Transverse colon (tissue), 4 donors: ENCODE results near the gene JMJD1C. TPM values are rescaled to one million over a fixed set of nuclear protein-coding genes. Genes with fewer than 3 reads are reported as not detected.

Experiments
- DNase-seq: peaks from one replicate; pipeline ENCODE4 v3.0.0-alpha.2; 2019
- H3K27ac ChIP-seq, 4 donors: fragments of 200-600 bp; sonication (generic); 2 replicates each; pipeline ENCODE4 v1.5.1; 2016 to 2018; ENCODE audit warnings: inconsistent platforms in 4 of 4
- H3K27me3 ChIP-seq: fragments of 200-600 bp; sonication (generic); 2 replicates; pipeline ENCODE4 v1.5.1; 2017; ENCODE audit warnings: inconsistent platforms
- H3K36me3 ChIP-seq, 4 donors: fragments of 200-600 bp; sonication (generic); 2 replicates each; pipeline ENCODE4 v1.5.1; 2017 to 2019; ENCODE audit warnings: inconsistent platforms in 4 of 4
- H3K4me1 ChIP-seq, 4 donors: fragments of 200-600 bp; sonication (generic); 2 replicates each; pipeline ENCODE4 v1.5.1; 2017 to 2020; ENCODE audit warnings: inconsistent platforms in 4 of 4
- H3K4me3 ChIP-seq, 4 donors: fragments of 200-600 bp; sonication (generic); 1 replicate in 1 of 4; 2 replicates in 3 of 4; pipeline versions ENCODE4 v1.5.1 to v1.6.1; 2017 to 2019; ENCODE audit warnings: inconsistent platforms in 4 of 4
- H3K9me3 ChIP-seq, 2 donors: fragments of 200-600 bp; sonication (generic); 2 replicates each; pipeline ENCODE4 v1.5.1; 2017 to 2019; ENCODE audit warnings: inconsistent platforms in 2 of 2
- EP300 ChIP-seq: sonication (generic); formaldehyde crosslinking; IDR thresholded peaks from one replicate; pipeline ENCODE4 v1.6.1; 2017; ENCODE audit warnings: antibody characterized with exemption, low read depth
- POLR2A ChIP-seq: fragments of 450-650 bp; IDR thresholded peaks from one replicate; pipeline ENCODE4 v1.6.1; 2016; ENCODE audit warnings: antibody characterized with exemption, mild to moderate bottlenecking, moderate library complexity
- POLR2AphosphoS5 ChIP-seq, 3 donors: sonication (generic); formaldehyde crosslinking; IDR thresholded peaks; one replicate each; pipeline ENCODE4 v1.6.1; 2016; ENCODE audit warnings: antibody characterized with exemption in 3 of 3
- WGBS, 2 donors: methylation state at CpG; one replicate each; pipeline ENCODE4 v1.1.5; 2018; ENCODE audit warnings: low coverage in 1 of 2; 5-methylcytosine and 5-hydroxymethylcytosine counted together
- in situ Hi-C, 4 donors: fragments of 200-750 bp; cut with MboI; loops; one replicate each; pipeline versions ENCODE4 v1.15.0 to v1.15.1; 2017; ENCODE audit warnings: low sequenced_read_pairs in 3 of 4, low pct_ligation_motif_present in 1 of 4, low pct_unique_long_range_greater_than_20kb in 1 of 4
- intact Hi-C: fragments of 100-400 bp; cut with DNase I; formaldehyde crosslinking; loops from one replicate; pipeline ENCODE4 v1.15.1; 2023; ENCODE audit warnings: low total_unique reads
- total RNA-seq, 4 donors: library from RNA; depleted of rRNA; stranded (reverse); fragments of >200 nt; gene quantifications; one replicate each; pipeline ENCODE4 v1.1.0, GENCODE V29; 2016
- TF ChIP-seq, protein P1 (sequence below), 5 experiments: fragments of 200-600 bp in 3 of 5; fragments of 450-650 bp in 2 of 5; sonication (generic) in 3 of 5; IDR thresholded peaks; 1 replicate in 2 of 5; 2 replicates in 3 of 5; pipeline ENCODE4 v1.5.1; 2016 to 2017; ENCODE audit warnings: antibody characterized with exemption in 5 of 5, inconsistent platforms in 3 of 5, mild to moderate bottlenecking in 2 of 5, moderate library complexity in 1 of 5

The JMJD1C gene
- total RNA-seq, 4 donors from 2014 or later = 56.7 to 128 (median 78.9) TPM

DNA sequence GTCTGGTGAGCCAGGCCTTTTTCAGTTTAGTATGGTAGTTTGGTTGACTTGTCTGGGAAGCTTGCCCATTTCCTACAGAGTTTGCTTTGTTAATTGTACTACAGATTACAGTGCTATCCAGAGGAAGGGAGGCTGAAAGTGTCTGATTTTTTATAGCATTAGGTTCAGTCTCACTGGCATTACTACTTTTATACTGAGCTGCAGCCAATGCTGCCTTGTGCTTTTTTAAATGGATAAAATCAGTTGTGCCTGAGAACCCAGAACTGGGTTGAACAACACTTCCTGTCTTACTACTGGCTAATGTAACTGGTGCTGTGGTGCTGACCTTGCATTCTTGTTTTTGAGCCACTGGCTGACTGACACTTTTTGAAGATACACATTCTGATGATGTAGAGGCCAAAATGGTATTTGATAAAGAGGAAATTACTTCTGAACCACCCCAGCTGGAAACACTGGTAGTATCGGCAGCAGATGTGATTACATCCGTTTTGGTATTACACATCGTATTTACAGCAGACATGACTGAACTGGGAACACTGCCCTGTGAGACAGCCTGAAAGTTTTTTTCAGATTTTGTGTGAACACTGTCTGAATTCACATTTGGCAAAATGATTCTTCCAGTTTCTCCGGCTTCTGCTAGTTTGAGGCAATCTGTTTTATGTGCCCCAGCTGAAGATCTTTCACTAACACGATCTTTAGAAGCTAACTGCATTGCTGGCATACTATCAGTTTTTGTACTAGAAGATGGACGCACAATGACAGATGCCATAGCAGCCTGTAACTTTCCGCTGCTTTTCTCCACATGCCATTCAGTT, 258.6 kb downstream of the JMJD1C start:
- Histone ChIP-seq H3K4me3 (peak overlapping the region in 1 of 4 donors; percentile 11), H3K9me3 (no peaks in the 10 kb centered on the region), H3K27ac (peak overlapping the region; percentile 38 to 76 (median 68)), H3K36me3 (peaks cover 0 to 11% (median 0%) of the 10 kb centered on the region in 4 donors), H3K4me1 (peaks cover 5 to 60% (median 18%) of the 10 kb centered on the region in 4 donors), H3K27me3 (no peaks in the 10 kb centered on the region)
- in situ Hi-C loops = loop anchor here in 3 of 4 donors (25.0 kb wide), 3 partner anchors 255 to 505 kb away; partner anchors contain the start of gene JMJD1C (in 2 of the 3)
- no peak for DNase-seq
- TF ChIP-seq EP300 = no peak
- no peak for TF ChIP-seq POLR2A
- TF ChIP-seq POLR2AphosphoS5 (IDR thresholded peaks at IDR 0.05) = peak in 2 of 3 donors; percentile 21 to 34
- WGBS, 2 donors = 21 to 56% methylated on average over 4 to 7 of the region's 7 CpGs
- intact Hi-C loops = no loop called here

DNA sequence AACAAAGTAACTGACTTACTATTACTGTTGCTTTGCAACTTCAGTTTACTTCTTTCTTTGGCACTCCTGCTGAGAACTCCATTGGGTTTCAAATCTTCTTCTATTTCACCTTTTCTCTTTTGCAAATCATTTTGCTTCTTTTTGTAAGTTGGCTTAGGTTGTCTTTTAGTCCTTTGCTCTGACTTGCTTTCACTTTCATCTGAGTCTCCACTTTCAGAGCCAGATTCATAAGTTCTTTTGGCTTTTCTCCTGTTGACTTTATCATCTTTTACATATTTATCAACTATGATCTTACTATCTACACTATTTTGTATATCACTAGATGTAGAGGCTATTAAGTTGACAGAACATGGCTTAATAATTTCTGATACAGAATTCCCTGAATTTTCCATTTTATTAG, 259.2 kb downstream of the JMJD1C start:
- TF ChIP-seq EP300 = no peak
- no peak for TF ChIP-seq POLR2A
- no peak for TF ChIP-seq POLR2AphosphoS5 (IDR thresholded peaks at IDR 0.05)
- TF ChIP-seq, protein P1, sequence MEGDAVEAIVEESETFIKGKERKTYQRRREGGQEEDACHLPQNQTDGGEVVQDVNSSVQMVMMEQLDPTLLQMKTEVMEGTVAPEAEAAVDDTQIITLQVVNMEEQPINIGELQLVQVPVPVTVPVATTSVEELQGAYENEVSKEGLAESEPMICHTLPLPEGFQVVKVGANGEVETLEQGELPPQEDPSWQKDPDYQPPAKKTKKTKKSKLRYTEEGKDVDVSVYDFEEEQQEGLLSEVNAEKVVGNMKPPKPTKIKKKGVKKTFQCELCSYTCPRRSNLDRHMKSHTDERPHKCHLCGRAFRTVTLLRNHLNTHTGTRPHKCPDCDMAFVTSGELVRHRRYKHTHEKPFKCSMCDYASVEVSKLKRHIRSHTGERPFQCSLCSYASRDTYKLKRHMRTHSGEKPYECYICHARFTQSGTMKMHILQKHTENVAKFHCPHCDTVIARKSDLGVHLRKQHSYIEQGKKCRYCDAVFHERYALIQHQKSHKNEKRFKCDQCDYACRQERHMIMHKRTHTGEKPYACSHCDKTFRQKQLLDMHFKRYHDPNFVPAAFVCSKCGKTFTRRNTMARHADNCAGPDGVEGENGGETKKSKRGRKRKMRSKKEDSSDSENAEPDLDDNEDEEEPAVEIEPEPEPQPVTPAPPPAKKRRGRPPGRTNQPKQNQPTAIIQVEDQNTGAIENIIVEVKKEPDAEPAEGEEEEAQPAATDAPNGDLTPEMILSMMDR (IDR thresholded peaks at IDR 0.05) = no peak
- Histone ChIP-seq H3K4me1 (peaks cover 5 to 60% (median 18%) of the 10 kb centered on the region in 4 donors), H3K36me3 (peaks cover 0 to 13% (median 3%) of the 10 kb centered on the region in 4 donors), H3K4me3 (no peak overlapping the region), H3K9me3 (no peaks in the 10 kb centered on the region), H3K27ac (peak overlapping the region; percentile 38 to 76 (median 68)), H3K27me3 (no peaks in the 10 kb centered on the region)
- intact Hi-C loops = no loop called here
- in situ Hi-C loops = loop anchor here in 3 of 4 donors (25.0 kb wide), 3 partner anchors 256 to 506 kb away; partner anchors contain the start of gene JMJD1C (in 2 of the 3)
- DNase-seq = no peak

DNA sequence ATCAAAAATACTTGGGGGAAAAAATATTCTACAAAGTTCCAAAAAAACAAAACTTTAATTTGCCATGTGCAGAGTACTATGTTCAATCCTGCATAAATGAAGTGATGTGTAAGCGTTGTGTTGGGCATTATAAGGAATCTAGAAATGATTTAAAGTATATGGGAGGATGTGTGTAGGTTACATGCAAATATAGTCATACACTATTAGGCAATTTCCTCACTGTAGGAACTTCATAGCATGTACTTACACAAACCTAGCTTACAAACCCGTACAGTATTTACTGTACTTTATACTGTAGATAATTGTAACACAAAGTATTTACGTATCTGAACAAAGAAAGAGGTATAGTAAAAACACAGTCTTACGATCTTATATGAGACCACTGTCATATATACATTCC, 260.4 kb downstream of the JMJD1C start:
- in situ Hi-C loops = loop anchor here in 3 of 4 donors (25.0 kb wide), 3 partner anchors 257 to 507 kb away; partner anchors contain the start of gene JMJD1C (in 2 of the 3)

DNA sequence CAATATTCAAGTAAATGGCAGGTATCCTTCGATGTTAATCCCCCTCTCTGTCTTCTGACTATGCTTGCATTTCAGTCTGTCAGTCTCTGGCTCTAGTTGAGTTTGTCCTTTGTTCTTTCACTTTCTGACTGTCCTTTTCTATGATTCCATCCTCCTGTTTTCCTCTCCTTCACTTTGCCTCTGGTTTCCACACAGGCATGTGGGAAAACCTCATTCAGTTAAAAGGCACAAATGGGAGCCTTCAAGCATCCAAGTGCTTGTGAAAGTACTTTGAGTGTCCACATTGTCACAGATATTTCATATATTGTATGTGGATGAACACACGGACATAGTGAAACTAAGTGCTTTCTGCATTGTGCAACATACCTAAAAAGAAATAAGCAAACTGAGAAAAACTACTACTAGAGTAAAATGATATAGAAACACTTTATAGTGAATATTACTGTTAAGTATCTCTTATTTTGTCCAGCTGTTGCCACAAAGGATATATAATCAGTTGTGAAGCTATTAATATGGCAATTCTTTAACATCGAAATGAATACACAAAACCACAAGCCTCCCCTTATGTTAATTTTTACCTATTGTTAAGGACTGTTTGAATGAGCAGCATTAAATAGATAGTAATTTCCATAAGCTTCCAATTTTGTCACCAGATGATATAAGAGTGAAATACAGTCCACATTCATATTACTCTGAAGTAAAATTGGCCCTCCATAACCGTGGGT, 260.9 kb downstream of the JMJD1C start:
- Histone ChIP-seq H3K4me1 (peaks cover 5 to 53% (median 18%) of the 10 kb centered on the region in 4 donors), H3K9me3 (no peaks in the 10 kb centered on the region), H3K4me3 (no peak overlapping the region), H3K27me3 (no peaks in the 10 kb centered on the region), H3K36me3 (peaks cover 0 to 21% (median 3%) of the 10 kb centered on the region in 4 donors), H3K27ac (peak overlapping the region in 3 of 4 donors; percentile 1 to 44 (median 17))
- in situ Hi-C loops = loop anchor here in 3 of 4 donors (25.0 kb wide), 3 partner anchors 257 to 507 kb away; partner anchors contain the start of gene JMJD1C (in 2 of the 3)
- TF ChIP-seq EP300 (no peak), POLR2A (no peak), POLR2AphosphoS5 (IDR thresholded peaks at IDR 0.05) (no peak)
- TF ChIP-seq, protein P1 (IDR thresholded peaks at IDR 0.05) = no peak
- WGBS, 2 donors = 76 to 78% methylated on average over 4 of the region's 4 CpGs
- intact Hi-C loops = no loop called here
- no peak for DNase-seq

More for the DNA sequence above, 260.4 kb downstream of the JMJD1C start:
- WGBS, 2 donors = 67 to 82% methylated on average over 4 of the region's 4 CpGs
- H3K36me3 ChIP-seq = peaks cover 0 to 15% (median 3%) of the 10 kb centered on the region in 4 donors
- H3K27me3 ChIP-seq = no peaks in the 10 kb centered on the region
- intact Hi-C loops = no loop called here
- H3K4me1 ChIP-seq = peaks cover 5 to 54% (median 18%) of the 10 kb centered on the region in 4 donors
- H3K4me3 ChIP-seq = no peak overlapping the region
- DNase-seq = no peak
- H3K27ac ChIP-seq = no peak overlapping the region
- no peak for TF ChIP-seq EP300
- no peak for TF ChIP-seq POLR2AphosphoS5 (IDR thresholded peaks at IDR 0.05)
- TF ChIP-seq, protein P1 (IDR thresholded peaks at IDR 0.05) = no peak
- no peak for TF ChIP-seq POLR2A
- H3K9me3 ChIP-seq = no peaks in the 10 kb centered on the region
